ENCODE measurements around the gene HLA-G.
"Not testable (repeated sequence)": the region's sequence is repeated elsewhere in the genome, so short reads cannot be mapped to it uniquely, and the experiment has no call there.

The HLA-G gene

DNA sequence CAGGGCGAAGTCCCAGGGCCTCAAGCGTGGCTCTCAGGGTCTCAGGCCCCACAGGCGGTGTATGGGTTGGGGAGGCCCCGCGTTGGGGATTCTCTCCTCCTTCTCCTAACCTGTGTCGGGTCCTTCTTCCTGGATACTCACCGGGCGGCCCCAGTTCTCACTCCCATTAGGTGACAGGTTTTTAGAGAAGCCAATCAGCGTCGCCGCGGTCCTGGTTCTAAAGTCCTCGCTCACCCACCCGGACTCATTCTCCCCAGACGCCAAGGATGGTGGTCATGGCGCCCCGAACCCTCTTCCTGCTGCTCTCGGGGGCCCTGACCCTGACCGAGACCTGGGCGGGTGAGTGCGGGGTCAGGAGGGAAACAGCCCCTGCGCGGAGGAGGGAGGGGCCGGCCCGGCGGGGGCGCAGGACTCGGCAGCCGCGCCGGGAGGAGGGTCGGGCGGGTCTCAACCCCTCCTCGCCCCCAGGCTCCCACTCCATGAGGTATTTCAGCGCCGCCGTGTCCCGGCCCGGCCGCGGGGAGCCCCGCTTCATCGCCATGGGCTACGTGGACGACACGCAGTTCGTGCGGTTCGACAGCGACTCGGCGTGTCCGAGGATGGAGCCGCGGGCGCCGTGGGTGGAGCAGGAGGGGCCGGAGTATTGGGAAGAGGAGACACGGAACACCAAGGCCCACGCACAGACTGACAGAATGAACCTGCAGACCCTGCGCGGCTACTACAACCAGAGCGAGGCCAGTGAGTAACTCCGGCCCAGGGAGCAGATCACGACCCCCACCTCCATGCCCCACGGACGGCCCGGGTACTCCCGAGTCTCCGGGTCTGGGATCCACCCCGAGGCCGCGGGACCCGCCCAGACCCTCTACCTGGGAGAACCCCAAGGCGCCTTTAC is at the start of gene HLA-G:
Gene HLA-G (plus strand): TSS at position 247 of the 892 bp plus-strand sequence. CDS start 20 bp downstream, at position 267.
- DNase-seq, result no peak

DNA sequence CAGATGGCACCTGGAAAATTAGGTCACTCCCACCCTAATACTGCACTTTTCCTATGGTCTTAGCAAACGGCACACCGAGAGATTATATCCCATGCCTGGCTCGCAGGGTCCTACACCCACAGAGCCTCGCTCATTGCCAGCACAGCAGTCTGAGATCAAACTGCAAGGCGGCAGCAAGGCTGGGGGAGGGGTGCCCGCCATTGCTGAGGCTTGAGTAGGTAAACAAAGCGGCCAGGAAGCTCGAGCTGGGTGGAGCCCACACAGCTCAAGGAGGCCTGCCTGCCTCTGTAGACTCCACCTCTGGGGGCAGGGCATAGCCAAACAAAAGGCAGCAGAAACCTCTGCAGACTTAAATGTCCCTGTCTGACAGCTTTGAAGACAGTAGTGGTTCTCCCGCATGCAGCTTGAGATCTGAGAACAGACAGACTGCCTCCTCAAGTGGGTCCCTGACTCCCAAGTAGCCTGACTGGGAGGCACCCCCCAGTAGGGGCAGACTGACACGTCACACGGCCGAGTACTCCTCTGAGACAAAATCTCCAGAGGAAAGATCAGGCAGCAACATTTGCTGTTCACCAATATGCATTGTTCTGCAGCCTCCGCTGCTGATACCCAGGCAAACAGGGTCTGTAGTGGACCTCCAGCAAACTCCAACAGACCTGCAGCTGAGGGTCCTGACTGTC is 47.5 kb upstream of the HLA-G start:
- DNase-seq, result not testable (repeated sequence)

GRCh38 chr6:29789176-29789575 is 38.4 kb upstream of the HLA-G start:
- no peak for DNase-seq

DNA sequence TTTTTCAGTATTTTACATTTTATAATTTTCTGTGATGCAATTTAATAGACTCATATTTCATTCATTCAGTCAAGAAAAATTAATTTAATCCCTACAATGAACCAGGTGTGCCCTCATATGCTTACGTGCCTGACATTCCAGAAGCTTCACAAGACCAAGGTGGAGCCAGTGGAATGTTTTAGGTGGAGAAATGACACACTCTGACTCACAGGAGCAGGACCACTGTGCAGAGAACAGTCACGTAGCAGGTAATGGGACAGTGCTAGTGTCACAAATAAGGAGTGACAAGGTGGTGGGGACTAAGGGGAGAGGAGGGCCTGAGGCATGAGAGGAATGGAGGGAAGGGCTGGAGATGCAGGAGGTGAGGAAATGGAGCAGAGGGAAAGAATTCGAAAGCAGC is 37.0 kb upstream of the HLA-G start:
- no peak for DNase-seq

GRCh38 chr6:29791162-29791561 is 36.5 kb upstream of the HLA-G start:
- no peak for DNase-seq

GRCh38 chr6:29791786-29792122 is 35.9 kb upstream of the HLA-G start:
- no peak for DNase-seq

DNA sequence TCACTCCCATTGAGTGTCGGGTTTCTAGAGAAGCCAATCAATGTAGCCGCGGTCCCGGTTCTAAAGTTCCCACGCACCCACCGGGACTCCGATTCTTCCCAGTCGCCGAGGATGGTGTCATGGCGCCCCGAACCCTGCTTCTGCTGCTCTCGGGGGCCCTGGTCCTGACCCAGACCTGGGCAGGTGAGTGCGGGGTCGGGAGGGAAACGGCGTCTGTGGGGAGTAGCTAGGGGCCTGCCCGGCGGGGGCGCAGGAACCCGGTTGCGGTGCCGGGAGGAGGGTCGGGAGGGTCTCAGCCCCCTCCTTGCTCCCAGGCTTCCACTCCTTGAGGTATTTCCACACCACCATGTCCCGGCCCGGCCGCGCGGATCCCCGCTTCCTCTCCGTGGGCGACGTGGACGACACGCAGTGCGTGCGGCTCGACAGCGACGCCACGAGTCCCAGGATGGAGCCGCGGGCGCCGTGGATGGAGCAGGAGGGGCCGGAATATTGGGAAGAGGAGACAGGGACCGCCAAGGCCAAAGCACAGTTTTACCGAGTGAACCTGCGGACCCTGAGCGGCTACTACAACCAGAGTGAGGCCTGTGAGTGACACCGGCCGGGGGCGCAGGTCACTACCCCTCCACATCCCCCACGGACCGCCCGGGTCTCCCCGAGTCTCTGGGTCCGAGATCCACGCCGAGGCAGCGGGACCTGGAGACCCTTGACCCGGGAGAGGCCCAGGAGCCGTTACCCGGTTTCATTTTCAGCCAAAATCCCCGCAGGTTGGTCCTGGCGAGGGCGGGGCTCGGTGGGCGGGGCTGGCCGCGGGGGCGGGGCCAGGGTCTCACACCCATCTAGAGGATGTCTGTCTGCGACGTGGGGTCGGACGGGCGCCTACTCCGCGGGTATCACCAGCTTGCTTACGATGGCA is 35.2 kb upstream of the HLA-G start:
- DNase-seq, result no peak

GRCh38 chr6:29793036-29793356 is 34.6 kb upstream of the HLA-G start:
- no peak for DNase-seq

DNA sequence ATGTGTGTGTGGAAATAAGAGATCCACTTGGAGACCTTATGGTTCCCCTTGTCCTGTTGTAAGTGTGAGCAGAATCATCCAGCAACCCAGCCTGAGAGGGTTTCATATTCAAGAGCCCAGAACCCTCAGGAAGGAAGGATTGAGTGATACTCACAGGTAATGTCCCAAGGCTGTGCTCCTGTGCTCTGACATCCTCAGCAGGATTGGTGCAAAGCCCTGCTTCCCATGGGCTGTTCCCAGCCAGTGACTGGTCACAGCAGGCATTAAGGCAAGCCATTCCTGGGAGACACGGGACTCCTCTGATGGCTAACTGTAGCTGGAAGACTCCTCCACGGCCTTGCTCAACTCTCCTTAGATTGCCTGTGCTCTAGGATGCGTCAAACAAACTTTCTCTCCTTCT is 33.8 kb upstream of the HLA-G start:
- no peak for DNase-seq

GRCh38 chr6:29796026-29796425 is 31.6 kb upstream of the HLA-G start:
- no peak for DNase-seq

DNA sequence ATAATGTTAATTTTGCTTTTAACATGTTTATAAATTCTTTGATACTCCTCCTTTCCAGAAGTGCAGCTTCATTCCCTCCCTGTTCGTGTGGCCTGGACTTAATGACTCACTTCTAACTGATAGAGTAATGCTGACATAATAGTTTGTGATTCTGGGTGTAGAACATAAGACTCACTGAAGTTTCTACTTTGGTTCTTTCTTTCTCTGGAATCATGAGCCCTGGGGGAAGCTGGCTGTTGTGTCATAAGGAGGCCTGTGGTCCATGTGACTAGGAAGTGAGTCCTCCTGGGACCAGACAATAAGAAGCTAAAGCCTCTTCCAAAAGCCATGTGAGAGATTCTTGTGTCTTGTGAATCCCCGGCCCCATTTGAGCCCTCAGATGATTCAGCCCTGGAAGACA is 30.5 kb upstream of the HLA-G start:
- DNase-seq, result no peak

- DNase-seq, result no peak
Observed at GRCh38 chr6:29797966-29798365, 29.7 kb upstream of the HLA-G start.

GRCh38 chr6:29800254-29800653 is 27.4 kb upstream of the HLA-G start:
- no peak for DNase-seq

DNA sequence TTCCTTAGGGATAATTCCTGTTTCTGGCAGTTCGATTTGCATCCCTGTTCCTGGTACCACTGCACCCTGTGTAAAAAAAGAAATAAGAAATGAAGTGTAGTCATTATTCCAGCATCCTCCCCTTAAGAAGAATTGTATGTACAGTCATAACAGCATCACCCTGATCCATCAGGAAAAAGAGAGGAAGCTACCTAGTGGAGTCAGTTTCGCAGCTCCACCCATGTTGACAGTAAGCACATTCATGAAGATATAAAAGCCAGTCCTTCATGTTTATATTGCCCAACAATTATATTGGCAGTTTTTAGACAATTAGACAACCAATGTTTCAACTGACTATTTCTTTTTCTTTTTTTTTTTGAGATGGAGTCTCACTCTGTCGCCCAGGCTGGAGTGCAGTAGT is 21.2 kb upstream of the HLA-G start:
- no peak for DNase-seq

DNA sequence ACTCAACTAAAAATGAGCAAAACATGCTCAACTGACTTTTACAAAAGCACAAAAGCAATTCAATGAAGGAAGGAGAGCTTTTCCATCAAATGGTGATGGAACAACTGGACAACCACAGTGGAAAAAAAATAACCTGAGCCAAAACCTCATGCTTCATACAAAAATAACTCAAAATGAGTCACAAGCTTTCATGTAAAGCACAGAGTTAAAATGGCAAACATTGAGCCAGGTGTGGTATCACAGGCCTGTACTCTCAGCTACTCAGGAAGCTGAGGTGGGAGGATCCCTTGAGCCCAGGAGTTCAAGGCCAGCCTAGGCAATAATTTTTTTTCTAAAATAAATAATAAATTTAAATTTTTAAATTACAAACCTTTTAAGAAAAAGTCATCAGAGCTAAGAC is 18.4 kb upstream of the HLA-G start:
- no peak for DNase-seq

DNA sequence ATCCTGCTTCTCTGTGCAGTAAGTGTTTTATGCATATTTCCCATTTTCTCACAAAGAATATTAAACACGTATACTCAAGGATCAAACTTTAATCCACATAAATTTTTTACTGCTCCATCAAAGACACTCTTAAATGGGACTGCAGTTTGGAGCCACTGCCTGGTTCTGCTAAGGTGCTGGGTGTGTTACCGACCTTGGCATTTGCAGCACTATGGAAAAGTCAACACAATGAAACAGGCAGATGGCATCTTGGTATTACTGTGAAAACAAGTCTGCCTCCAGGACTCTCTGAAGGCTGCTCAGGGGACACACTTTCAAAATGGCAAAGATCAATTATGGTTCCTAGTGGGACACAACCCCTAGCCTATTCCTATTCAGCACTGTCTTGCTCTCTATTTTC is 17.3 kb upstream of the HLA-G start:
- no peak for DNase-seq

GRCh38 chr6:29811377-29811776 is 16.2 kb upstream of the HLA-G start:
- no peak for DNase-seq

DNA sequence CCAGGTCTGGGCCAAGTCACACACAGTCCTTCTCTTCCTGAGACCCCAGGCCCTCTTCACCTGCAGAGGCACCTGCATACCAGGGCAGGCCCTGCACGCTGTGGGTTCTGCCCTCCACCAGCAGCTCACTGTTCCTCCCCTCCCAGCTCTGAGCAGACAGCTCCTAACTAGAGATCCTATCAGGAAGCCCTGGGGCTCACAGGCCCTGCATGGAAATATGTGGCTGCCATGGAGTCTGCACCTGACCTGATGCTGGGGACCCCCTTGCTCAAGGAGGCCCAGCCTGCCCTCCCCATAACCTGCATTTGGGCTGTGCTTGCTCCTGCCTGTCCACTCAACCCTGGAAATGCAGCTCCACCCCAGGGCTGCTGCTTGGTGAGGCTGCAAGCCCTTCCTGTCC is 14.6 kb upstream of the HLA-G start:
- no peak for DNase-seq

- DNase-seq, result no peak
Observed at GRCh38 chr6:29813809-29814208, 13.8 kb upstream of the HLA-G start.

- no peak for DNase-seq
Observed at GRCh38 chr6:29814379-29815117, 13.1 kb upstream of the HLA-G start.

- no peak for DNase-seq
Observed at GRCh38 chr6:29815118-29815750, 12.4 kb upstream of the HLA-G start.

- DNase-seq, result no peak
Observed at GRCh38 chr6:29816030-29816429, 11.6 kb upstream of the HLA-G start.

Data from NCI-H187 (cell line).